H1 (cell line): ENCODE data around the gene CCDC110. TPM values are rescaled to one million over a fixed set of nuclear protein-coding genes. Genes with fewer than 3 reads are reported as not detected.

Experiments
- CBX8 ChIP-seq: fragments of 300-800, 300-1000 bp; sonication (generic); IDR thresholded peaks from 2 replicates; pipeline ENCODE4 v1.7.1; 2016; ENCODE audit warnings: low read depth, low read length, borderline replicate concordance
- KDM4A ChIP-seq: IDR thresholded peaks from one replicate; pipeline ENCODE4 v1.7.1; 2012; ENCODE audit warnings: low read depth, mild to moderate bottlenecking, moderate library complexity, low read length, inconsistent platforms; ENCODE audit not compliant: severe bottlenecking
- MAFK ChIP-seq: IDR thresholded peaks from 2 replicates; pipeline ENCODE4 v1.6.1; 2012; ENCODE audit warnings: low read depth, mild to moderate bottlenecking, improper control_type of control experiment, low read length
- PHF8 ChIP-seq: fragments of 200-600 bp; sonication (generic); conservative IDR thresholded peaks from 2 replicates; pipeline ENCODE4 v1.7.1; 2012; ENCODE audit warnings: low read depth, mild to moderate bottlenecking, inconsistent platforms, low read length, moderate library complexity
- RBBP5 ChIP-seq: IDR thresholded peaks from 2 replicates; pipeline ENCODE4 v1.7.1; 2012; ENCODE audit warnings: low read depth, mild to moderate bottlenecking, inconsistent platforms, low read length, moderate library complexity, borderline replicate concordance
- TBP ChIP-seq: IDR thresholded peaks from 2 replicates; pipeline ENCODE4 v1.6.1; 2011; ENCODE audit warnings: low read depth, low read length, improper control_type of control experiment
- polyA plus RNA-seq, 7 experiments: library from polyadenylated mRNA; depleted of rRNA in 3 of 7; stranded (reverse) in 5 of 7; unstranded in 2 of 7; fragments of >200 nt in 5 of 7; fragments of 200-250 nt in 2 of 7; gene quantifications; 1 replicate in 5 of 7; 2 replicates in 1 of 7; 4 replicates in 1 of 7; pipeline versions ENCODE4 v1.2.1 to v1.2.3, GENCODE V29; 2011 to 2013; ENCODE audit warnings: missing spikeins in 2 of 7, mixed read lengths in 2 of 7
- total RNA-seq: library from RNA; stranded (reverse); fragmentation: NEBNext Ultra II Directional; extraction: Animal tissue kit (Norgen Biotek cat#: 25700); gene quantifications from 2 replicates; pipeline ENCODE4 v1.2.1, GENCODE V29; 2021
- TF ChIP-seq, protein P1 (sequence below), 3 experiments: IDR thresholded peaks; 1 replicate in 2 of 3; 2 replicates in 1 of 3; pipeline versions ENCODE4 v1.5.1 to v1.6.1; 2011; ENCODE audit warnings: low read length in 3 of 3, mild to moderate bottlenecking in 3 of 3, inconsistent platforms in 2 of 3, low read depth in 1 of 3, moderate library complexity in 1 of 3; ENCODE audit not compliant: insufficient read depth in 1 of 3; ENCODE audit errors: control extremely low read depth in 1 of 3

Gene CCDC110
- total and polyA plus RNA-seq, 2 of the 8 experiments (the other 6 are each of a cell fraction or from before 2014, with no cell fraction given): 0.33 to 3.1 TPM

DNA sequence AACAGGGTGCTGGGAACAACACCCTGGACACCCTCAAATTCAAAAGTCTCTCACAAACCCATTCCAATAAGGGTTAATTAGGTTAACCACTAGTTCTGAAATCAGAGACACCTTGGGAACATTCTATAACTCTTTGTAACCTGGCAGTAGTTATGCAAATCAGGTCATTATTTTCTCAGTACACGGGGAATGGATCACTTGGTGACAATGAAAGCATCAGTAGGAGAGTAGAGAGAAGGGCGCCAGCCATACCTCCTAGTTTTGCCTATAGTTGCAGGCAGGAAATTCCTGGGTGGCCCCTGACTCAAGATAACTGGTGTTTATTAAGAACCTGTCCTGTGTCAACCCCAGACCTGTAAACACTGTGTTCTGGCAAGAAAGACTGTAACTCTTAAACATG is 2.5 kb downstream of the CCDC110 start (continued):
- TF ChIP-seq, protein P1, sequence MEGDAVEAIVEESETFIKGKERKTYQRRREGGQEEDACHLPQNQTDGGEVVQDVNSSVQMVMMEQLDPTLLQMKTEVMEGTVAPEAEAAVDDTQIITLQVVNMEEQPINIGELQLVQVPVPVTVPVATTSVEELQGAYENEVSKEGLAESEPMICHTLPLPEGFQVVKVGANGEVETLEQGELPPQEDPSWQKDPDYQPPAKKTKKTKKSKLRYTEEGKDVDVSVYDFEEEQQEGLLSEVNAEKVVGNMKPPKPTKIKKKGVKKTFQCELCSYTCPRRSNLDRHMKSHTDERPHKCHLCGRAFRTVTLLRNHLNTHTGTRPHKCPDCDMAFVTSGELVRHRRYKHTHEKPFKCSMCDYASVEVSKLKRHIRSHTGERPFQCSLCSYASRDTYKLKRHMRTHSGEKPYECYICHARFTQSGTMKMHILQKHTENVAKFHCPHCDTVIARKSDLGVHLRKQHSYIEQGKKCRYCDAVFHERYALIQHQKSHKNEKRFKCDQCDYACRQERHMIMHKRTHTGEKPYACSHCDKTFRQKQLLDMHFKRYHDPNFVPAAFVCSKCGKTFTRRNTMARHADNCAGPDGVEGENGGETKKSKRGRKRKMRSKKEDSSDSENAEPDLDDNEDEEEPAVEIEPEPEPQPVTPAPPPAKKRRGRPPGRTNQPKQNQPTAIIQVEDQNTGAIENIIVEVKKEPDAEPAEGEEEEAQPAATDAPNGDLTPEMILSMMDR (IDR thresholded peaks at IDR 0.05; ENCODE audit: control extremely low read depth in 1 of 3, insufficient read depth in 1 of 3, low read depth in 1 of 3, low read length in 3 of 3): no peak
- no peak for TF ChIP-seq KDM4A
- no peak for TF ChIP-seq RBBP5
- no peak for TF ChIP-seq TBP
- TF ChIP-seq CBX8: no peak
- no peak for TF ChIP-seq PHF8
- TF ChIP-seq MAFK: no peak
